ENCODE results near the gene CDK5RAP2. TPM values are rescaled to one million over a fixed set of nuclear protein-coding genes. Genes with fewer than 3 reads are reported as not detected.
A peak's percentile ranks its signal among the peaks of the same experiment; 100 is the strongest.

Gene CDK5RAP2
- total and polyA plus RNA-seq, 10 of the 15 experiments (the other 5 are each of a cell fraction or from before 2014, with no cell fraction given), result 16.2 to 53.5 (median 34.5) TPM

- TF ChIP-seq MYC (IDR thresholded peaks at IDR 0.05; ENCODE audit: insufficient read depth, insufficient read length, insufficient replicate concordance, low read length, severe bottlenecking) (no peak), ZNF207 (IDR thresholded peaks at IDR 0.05; ENCODE audit: borderline replicate concordance) (no peak), E2F8 (IDR thresholded peaks at IDR 0.05; ENCODE audit: low read depth, partially characterized antibody) (peak; percentile 96), ZNF384 (IDR thresholded peaks at IDR 0.05; ENCODE audit: borderline replicate concordance, low read depth, low read length) (peak; percentile 65; the same call in 1 of the 2 replicates), HDGF (IDR thresholded peaks at IDR 0.05) (no peak), RELB (IDR thresholded peaks at IDR 0.05; ENCODE audit: low read depth) (peak; percentile 62), IKZF2 (IDR thresholded peaks at IDR 0.05) (peak; percentile 47 to 59; a peak in 2 of 4 replicates), YY1 (IDR thresholded peaks at IDR 0.05; ENCODE audit: low read depth, low read length) (peak; percentile 99), ZNF687 (IDR thresholded peaks at IDR 0.05) (peak; percentile 79; the same call in 1 of the 2 replicates), PML (IDR thresholded peaks at IDR 0.05; ENCODE audit: low read length) (no peak; the same call in 1 of the 2 replicates), EZH2 (IDR thresholded peaks at IDR 0.05; ENCODE audit: borderline replicate concordance, control insufficient read depth, low read depth, low read length) (no peak), RELA (IDR thresholded peaks at IDR 0.05; ENCODE audit: borderline replicate concordance, partially characterized antibody) (peak; percentile 18), BHLHE40 (IDR thresholded peaks at IDR 0.05; ENCODE audit: borderline replicate concordance in 1 of 2, low read depth in 2 of 2, low read length in 1 of 2) (peak in 1 of 2 experiments; percentile 32; a peak in 1 of 4 replicates), SMARCA5 (IDR thresholded peaks at IDR 0.05) (no peak), POLR2A (IDR thresholded peaks at IDR 0.05; ENCODE audit: low read depth, low read length) (peak; percentile 71), CBFB (IDR thresholded peaks at IDR 0.05; ENCODE audit: low read depth) (peak; percentile 64; the same call in 1 of the 2 replicates)
- TF ChIP-seq, protein P1, sequence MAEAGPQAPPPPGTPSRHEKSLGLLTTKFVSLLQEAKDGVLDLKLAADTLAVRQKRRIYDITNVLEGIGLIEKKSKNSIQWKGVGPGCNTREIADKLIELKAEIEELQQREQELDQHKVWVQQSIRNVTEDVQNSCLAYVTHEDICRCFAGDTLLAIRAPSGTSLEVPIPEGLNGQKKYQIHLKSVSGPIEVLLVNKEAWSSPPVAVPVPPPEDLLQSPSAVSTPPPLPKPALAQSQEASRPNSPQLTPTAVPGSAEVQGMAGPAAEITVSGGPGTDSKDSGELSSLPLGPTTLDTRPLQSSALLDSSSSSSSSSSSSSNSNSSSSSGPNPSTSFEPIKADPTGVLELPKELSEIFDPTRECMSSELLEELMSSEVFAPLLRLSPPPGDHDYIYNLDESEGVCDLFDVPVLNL (IDR thresholded peaks at IDR 0.05; ENCODE audit: low read depth, low read length), result 0 out of 2 replicates have a peak, but pooled peaks have one; percentile 53
These were observed at the start of gene CDK5RAP2 (continued) for GRCh38 chr9:120580051-120580896.
